Measurements from ENCODE around the gene EIF3I. TPM values are rescaled to one million over a fixed set of nuclear protein-coding genes. Genes with fewer than 3 reads are reported as not detected.

The EIF3I gene
- total and polyA plus RNA-seq, 2 of the 13 experiments (the other 11 are each of a cell fraction or from before 2014, with no cell fraction given) = 210 to 223 TPM

DNA sequence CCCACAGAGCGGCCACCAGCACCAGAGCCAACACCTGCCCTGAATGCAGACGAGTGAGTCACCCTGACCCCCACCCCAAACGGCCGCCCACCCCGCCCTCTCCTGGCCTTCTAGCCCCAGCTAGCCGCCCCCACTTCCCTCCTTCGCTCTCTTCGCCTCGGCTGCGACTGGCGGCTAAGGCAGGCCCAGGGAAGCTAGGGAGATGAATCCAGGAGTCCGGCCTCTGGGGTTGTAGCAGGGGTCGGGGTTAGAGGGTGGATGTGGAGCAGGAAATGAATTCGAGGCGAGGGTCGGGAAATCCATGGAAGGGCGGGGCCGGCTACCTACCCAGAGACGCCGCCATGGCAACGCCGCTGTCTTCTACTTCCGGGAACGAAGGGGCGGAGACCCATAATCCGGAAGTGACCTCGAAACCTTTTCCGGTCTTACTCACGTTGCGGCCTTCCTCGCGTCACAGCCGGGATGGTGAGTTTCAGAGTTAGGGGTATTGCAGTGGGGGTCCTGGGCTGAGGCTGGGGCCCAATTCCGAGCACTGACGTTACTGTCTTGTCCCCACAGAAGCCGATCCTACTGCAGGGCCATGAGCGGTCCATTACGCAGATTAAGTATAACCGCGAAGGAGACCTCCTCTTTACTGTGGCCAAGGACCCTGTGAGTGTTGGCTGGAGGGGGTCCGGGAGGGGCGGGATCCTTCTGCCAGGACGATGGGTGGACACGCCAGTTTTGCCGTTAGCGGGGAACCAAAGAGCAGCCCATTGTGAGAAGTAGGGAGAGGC lies at the start of gene EIF3I, which contains the start of gene TMEM234 (continued):
- TF ChIP-seq, protein P1, sequence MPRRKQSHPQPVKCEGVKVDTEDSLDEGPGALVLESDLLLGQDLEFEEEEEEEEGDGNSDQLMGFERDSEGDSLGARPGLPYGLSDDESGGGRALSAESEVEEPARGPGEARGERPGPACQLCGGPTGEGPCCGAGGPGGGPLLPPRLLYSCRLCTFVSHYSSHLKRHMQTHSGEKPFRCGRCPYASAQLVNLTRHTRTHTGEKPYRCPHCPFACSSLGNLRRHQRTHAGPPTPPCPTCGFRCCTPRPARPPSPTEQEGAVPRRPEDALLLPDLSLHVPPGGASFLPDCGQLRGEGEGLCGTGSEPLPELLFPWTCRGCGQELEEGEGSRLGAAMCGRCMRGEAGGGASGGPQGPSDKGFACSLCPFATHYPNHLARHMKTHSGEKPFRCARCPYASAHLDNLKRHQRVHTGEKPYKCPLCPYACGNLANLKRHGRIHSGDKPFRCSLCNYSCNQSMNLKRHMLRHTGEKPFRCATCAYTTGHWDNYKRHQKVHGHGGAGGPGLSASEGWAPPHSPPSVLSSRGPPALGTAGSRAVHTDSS (CRISPR knock-in tag; conservative IDR thresholded peaks at IDR 0.05) = no peak
- TF ChIP-seq CHD2 (IDR thresholded peaks at IDR 0.05; ENCODE audit: low read depth, low read length) (no peak), ZBTB4 (CRISPR knock-in tag; IDR thresholded peaks at IDR 0.05; ENCODE audit: borderline replicate concordance) (no peak), ESRRA (CRISPR knock-in tag; IDR thresholded peaks at IDR 0.05; ENCODE audit: low read depth) (no peak), NCOR1 (IDR thresholded peaks at IDR 0.05; ENCODE audit: borderline replicate concordance, low read length) (no peak), ZMAT3 (CRISPR knock-in tag; conservative IDR thresholded peaks at IDR 0.05) (no peak; the same call in 1 of the 2 replicates), AFF4 (CRISPR knock-in tag; IDR thresholded peaks at IDR 0.05) (no peak), ZBTB8A (CRISPR knock-in tag; IDR thresholded peaks at IDR 0.05; ENCODE audit: borderline replicate concordance, low read depth) (no peak), SMAD1 (CRISPR knock-in tag; IDR thresholded peaks at IDR 0.05; ENCODE audit: borderline replicate concordance, low read depth) (peak; percentile 59; the same call in 1 of the 2 replicates)
- TF ChIP-seq, protein P2, sequence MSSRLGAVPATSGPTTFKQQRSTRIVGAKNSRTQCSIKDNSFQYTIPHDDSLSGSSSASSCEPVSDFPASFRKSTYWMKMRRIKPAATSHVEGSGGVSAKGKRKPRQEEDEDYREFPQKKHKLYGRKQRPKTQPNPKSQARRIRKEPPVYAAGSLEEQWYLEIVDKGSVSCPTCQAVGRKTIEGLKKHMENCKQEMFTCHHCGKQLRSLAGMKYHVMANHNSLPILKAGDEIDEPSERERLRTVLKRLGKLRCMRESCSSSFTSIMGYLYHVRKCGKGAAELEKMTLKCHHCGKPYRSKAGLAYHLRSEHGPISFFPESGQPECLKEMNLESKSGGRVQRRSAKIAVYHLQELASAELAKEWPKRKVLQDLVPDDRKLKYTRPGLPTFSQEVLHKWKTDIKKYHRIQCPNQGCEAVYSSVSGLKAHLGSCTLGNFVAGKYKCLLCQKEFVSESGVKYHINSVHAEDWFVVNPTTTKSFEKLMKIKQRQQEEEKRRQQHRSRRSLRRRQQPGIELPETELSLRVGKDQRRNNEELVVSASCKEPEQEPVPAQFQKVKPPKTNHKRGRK (CRISPR knock-in tag; IDR thresholded peaks at IDR 0.05) = no peak
- TF ChIP-seq, protein P3, sequence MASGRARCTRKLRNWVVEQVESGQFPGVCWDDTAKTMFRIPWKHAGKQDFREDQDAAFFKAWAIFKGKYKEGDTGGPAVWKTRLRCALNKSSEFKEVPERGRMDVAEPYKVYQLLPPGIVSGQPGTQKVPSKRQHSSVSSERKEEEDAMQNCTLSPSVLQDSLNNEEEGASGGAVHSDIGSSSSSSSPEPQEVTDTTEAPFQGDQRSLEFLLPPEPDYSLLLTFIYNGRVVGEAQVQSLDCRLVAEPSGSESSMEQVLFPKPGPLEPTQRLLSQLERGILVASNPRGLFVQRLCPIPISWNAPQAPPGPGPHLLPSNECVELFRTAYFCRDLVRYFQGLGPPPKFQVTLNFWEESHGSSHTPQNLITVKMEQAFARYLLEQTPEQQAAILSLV (CRISPR knock-in tag; IDR thresholded peaks at IDR 0.05; ENCODE audit: borderline replicate concordance) = peak; percentile 44; the same call in 1 of the 2 replicates

Data from HepG2 (cell line).